ENCODE data around the gene NEMF.
"Not testable (repeated sequence)": the region's sequence is repeated elsewhere in the genome, so short reads cannot be mapped to it uniquely, and the experiment has no call there.

NEMF gene

DNA sequence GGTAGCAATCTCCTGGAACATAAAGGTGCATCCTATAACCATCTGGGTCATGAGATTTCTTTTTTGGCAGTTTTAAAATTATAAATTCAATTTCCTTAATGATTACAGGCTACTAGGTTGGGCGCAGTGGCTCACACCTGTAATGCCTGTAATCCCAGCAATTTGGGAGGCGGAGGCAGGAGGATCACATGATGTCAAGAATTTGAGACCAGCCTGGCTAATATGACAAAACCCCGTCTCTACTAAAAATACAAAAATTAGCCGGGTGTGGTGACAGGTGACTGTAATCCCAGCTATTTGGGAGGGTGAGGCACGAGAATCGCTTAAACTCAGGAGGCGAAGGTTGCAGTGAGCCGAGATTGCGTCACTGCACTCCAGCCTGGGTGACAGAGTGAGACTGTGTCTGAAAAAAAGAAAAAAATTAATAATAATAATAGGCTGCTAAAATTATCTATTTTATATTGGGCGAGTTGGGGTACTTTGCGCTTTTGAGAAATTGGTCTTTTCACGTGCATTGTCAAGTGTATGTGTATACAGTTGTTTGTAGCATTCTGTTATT is 23.1 kb upstream of the NEMF start:
- DNase-seq (ENCODE audit: insufficient read length, low spot score) (no peak), FAIRE-seq (no peak)
- TF ChIP-seq, protein P1, sequence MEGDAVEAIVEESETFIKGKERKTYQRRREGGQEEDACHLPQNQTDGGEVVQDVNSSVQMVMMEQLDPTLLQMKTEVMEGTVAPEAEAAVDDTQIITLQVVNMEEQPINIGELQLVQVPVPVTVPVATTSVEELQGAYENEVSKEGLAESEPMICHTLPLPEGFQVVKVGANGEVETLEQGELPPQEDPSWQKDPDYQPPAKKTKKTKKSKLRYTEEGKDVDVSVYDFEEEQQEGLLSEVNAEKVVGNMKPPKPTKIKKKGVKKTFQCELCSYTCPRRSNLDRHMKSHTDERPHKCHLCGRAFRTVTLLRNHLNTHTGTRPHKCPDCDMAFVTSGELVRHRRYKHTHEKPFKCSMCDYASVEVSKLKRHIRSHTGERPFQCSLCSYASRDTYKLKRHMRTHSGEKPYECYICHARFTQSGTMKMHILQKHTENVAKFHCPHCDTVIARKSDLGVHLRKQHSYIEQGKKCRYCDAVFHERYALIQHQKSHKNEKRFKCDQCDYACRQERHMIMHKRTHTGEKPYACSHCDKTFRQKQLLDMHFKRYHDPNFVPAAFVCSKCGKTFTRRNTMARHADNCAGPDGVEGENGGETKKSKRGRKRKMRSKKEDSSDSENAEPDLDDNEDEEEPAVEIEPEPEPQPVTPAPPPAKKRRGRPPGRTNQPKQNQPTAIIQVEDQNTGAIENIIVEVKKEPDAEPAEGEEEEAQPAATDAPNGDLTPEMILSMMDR (IDR thresholded peaks at IDR 0.05; ENCODE audit: insufficient read depth, missing control alignments): no peak

DNA sequence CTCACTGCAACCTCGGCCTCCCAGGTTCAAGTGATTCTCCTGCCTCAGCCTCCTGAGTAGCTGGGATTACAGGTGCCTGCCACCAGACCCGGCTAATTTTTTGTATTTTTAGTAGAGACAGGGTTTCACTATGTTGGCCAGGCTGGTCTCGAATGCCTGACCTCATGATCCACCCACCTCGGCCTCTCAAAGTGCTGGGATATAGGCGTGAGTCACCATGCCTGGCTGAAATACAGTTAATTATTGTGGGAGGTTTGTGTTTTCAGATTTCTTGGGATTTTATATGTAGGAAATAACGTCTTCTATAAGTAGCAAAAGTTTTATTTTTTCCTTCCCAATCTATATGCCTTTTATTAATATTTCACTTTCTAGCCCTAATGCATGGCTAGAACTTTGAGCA is 21.0 kb upstream of the NEMF start:
- DNase-seq (ENCODE audit: insufficient read length, low spot score); FAIRE-seq: not testable (repeated sequence)

DNA sequence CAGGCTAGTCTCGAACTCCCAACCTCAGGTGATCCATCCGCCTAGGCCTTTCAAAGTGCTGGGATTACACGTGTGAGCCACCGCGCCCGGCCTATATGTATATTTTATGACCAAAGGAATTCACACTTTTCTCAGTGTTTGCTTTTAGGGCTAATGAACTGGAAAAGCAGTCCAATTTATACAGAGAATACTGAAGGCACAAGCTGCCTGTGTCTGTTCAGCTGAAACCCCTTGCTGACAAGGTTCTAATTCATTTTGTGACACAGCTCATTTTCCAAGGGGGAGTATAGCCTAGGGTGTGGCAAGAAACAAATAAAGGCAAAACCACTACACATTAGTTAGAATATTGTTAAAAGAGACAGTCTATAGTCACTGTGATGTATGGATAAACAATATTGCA is 18.3 kb upstream of the NEMF start:
- DNase-seq (ENCODE audit: insufficient read length, low spot score): no peak
- TF ChIP-seq, protein P1 (IDR thresholded peaks at IDR 0.05; ENCODE audit: insufficient read depth, missing control alignments): no peak
- FAIRE-seq: no peak

DNA sequence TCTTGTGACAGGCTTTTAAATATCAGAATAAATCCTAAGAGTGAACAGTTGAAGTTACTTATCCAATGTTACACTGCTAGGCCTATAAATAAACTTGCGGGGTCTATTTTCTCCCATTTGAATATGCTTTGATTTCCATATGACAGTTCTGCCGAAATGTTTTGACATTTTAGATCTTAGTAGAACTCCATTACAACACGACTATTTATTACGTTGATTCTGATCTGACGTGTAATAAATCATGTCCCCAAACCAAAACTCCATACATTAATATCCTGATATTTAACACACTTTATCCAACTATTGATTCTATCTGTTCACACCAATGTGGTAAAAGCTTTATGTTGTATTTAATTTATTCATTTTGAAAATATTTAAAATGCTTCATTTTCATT is 16.1 kb upstream of the NEMF start:
- DNase-seq (ENCODE audit: insufficient read length, low spot score): no peak
- TF ChIP-seq, protein P1 (IDR thresholded peaks at IDR 0.05; ENCODE audit: insufficient read depth, missing control alignments): no peak
- no peak for FAIRE-seq

DNA sequence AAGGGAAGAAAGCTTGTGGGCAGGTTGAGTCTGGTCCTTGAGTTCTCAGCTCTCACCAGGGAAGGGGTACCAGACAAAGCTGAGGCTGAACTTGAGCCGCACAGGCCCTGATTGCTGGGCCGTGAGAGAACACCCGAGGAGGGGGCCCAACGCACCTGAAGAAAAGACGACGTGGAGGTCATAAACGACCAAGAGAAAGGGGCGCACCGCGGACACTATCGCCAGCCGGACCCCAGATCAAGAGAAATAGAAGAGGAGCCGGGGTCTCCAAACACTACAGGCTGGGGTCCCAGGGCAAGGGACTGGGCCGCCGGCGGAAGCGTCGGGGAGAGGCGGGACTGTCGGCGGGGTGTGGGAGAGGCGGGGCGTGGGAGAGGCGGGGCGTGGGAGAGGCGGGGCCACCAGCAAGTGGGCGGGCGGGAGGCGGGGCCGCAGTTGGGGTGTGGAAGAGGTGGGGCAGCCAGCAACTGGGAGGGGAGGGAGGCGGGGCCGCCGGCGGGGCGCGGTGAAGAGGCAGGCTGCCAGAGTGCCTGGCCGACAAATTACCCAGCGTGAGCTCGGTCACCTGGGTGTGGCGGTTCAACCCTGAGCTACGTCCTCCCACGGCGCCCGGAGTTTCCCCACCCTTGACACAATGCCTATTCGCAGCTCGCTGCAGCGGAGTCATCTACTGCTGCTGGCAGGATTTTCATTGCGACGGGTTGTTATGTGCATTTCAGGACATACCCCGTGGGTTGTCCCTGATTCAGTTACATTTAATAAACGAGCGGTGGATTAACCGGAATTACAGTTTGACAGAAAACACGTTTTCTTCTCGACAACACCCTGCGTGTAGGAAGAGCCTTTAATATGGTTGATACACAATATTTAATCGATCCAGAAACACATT is 15.5 kb upstream of the NEMF start:
- TF ChIP-seq, protein P1 (IDR thresholded peaks at IDR 0.05; ENCODE audit: insufficient read depth, missing control alignments): no peak
- FAIRE-seq: no peak
- peak; percentile 57 for DNase-seq (ENCODE audit: insufficient read length, low spot score)

DNA sequence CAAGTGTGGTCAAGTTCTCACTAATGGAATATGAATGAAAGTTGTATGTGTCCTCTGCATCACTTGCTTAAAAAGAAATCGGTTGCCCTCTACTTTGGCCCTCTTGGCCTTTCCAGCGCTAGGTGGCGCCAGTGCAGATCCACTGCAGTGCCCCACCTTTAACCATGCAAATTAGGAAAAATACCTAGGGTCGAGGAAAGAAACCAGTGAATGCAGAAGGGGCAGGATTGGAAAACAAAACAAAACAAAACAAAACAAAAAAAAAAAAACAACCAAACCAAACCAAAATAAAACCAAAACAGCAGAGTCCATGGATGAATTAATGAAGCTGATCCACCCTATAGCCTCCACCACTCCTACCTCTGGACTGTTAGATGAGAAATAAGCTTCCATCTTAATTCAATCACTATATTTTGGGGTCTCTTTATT is 12.9 kb upstream of the NEMF start:
- TF ChIP-seq, protein P1 (IDR thresholded peaks at IDR 0.05; ENCODE audit: insufficient read depth, missing control alignments): peak; percentile 96
- DNase-seq (ENCODE audit: insufficient read length, low spot score) (no peak), FAIRE-seq (no peak)

DNA sequence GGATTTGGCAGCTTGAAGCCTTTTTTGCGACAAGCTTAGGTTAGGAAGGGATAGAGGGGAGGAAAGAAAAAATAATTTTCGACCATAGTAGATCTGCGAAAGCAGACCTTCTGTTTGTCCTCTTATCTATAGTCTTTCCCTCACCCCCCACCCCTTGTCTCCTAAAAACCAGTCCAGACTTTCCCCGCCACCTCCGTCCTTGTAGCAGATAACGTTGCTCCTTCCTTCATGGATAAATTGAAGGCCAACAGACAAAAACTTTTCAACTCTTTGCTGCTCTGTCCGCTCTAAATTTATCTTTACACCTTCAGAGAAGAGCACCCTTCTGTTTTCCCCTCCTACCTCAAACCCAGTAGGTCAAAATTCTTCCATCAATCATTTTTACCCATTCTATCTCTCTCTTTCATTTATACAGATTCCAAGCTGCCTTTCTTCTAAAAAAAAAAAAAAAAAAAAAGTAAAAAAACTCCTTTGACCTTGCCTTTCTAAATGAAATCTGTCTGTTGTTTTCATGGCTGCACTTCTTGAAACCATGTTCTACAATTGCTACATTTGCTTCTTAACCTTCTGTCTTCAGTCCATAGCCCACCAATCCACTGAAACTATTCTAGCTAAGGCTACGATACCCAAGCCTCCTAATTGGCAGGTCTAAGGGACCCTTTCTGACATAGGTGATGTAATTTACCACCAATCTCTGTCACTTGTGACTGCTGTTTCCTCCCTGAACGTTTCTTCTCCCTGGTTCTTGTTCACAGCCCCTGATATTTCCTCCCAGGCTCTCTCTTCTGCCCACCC is 11.1 kb upstream of the NEMF start:
- FAIRE-seq (no peak), DNase-seq (ENCODE audit: insufficient read length, low spot score) (no peak)
- TF ChIP-seq, protein P1 (IDR thresholded peaks at IDR 0.05; ENCODE audit: insufficient read depth, missing control alignments): no peak
